ENCODE data around the gene COL19A1.

COL19A1 gene

DNA sequence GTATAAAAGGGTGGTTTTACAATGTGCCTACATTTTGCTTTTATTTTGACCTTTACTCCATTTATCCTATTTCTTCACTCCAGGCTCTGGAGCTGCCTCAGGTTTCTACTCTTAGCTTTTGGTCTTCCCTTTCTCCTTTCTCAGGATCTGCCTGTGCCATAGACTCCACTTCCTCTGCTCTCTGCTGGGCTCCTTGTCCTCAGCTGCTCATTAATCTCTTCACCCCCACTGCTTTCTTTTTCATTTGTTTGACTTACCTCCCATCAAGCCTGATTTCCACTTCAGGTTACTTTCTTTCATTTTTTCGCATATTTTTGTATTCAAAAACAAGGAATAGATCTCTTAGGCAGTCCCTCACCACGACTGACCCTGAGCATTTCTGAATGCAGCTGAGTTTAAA, 106.8 kb downstream of the COL19A1 start:
- no peak overlapping the region for H3K9ac ChIP-seq (ENCODE audit: insufficient read length)
- TF ChIP-seq EZH2 (IDR thresholded peaks at IDR 0.05): no peak
- TF ChIP-seq FOXP2 (optimal IDR thresholded peaks at IDR 0.05; ENCODE audit: control extremely low read depth, extremely low read length, insufficient read depth): no peak
- no peak for TF ChIP-seq POLR2AphosphoS5 (IDR thresholded peaks at IDR 0.05; ENCODE audit: borderline replicate concordance, low read depth, low read length)
- DNase-seq (ENCODE audit: low read depth, low spot score): no peak

DNA sequence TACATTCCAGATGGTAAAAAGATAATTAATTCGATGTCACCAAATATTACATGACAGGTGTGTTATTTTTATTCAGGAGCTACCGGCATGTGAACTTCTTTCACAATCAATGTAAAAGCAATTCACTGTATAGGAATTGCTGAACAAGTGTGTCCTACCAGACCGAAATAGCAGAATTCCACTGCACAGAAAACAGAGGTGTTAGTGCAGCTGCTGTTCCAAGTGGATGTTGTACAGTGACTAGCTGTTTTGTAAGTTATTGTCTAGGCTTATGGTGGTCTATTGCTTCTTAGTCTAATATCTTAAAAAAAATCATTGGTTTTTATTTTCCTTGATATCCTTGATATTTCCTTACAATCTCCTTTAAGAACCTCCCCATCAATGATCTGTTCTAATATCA, 107.4 kb downstream of the COL19A1 start:
- Histone ChIP-seq H3K27ac (no peak overlapping the region), H3K4me3 (0 out of 2 replicates have a peak overlapping the region, but pooled peaks have one; percentile 4), H3K36me3 (ENCODE audit: insufficient read depth, low read length) (peaks cover 5% of the 10 kb centered on the region), H3K9ac (ENCODE audit: insufficient read length) (no peak overlapping the region), H3K9me3 (ENCODE audit: low read depth, low read length) (no peaks in the 10 kb centered on the region)
- DNase-seq (ENCODE audit: low read depth, low spot score): no peak
- TF ChIP-seq FOXP2 (optimal IDR thresholded peaks at IDR 0.05; ENCODE audit: control extremely low read depth, extremely low read length, insufficient read depth) (no peak), EZH2 (IDR thresholded peaks at IDR 0.05) (no peak), POLR2AphosphoS5 (IDR thresholded peaks at IDR 0.05; ENCODE audit: borderline replicate concordance, low read depth, low read length) (no peak)

More for the DNA sequence above, 106.8 kb downstream of the COL19A1 start:
- Histone ChIP-seq H3K27ac (peak overlapping the region; percentile 12; the same call in 1 of the 2 replicates), H3K9me3 (ENCODE audit: low read depth, low read length) (no peaks in the 10 kb centered on the region), H3K4me3 (no peak overlapping the region), H3K36me3 (ENCODE audit: insufficient read depth, low read length) (peaks cover 5% of the 10 kb centered on the region)

DNA sequence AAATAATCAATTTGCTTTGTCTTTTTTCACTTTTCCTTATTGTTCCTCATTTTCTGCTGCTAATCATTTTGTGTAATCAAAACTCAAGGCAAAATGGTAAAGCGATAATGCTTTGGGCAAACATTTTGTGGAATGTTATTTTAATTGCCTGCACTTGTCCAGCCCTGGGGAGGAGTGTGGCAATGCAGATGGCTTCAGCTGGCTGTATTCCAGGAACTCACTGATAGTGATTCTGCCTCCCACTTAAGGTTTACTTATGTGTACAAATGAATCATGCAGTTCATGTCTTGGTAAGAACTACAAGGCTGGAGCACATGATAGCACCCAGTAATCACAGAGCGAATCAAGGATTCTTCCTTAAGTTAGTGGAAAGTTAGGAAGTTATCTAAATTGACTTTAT, 107.8 kb downstream of the COL19A1 start:
- H3K27ac ChIP-seq: no peak overlapping the region
- H3K36me3 ChIP-seq (ENCODE audit: insufficient read depth, low read length): peaks cover 5% of the 10 kb centered on the region
- TF ChIP-seq FOXP2 (optimal IDR thresholded peaks at IDR 0.05; ENCODE audit: control extremely low read depth, extremely low read length, insufficient read depth) (no peak), EZH2 (IDR thresholded peaks at IDR 0.05) (no peak), POLR2AphosphoS5 (IDR thresholded peaks at IDR 0.05; ENCODE audit: borderline replicate concordance, low read depth, low read length) (no peak)
- 0 out of 2 replicates have a peak overlapping the region, but pooled peaks have one; percentile 4 for H3K4me3 ChIP-seq
- H3K9ac ChIP-seq (ENCODE audit: insufficient read length): no peak overlapping the region
- peak; percentile 44 for DNase-seq (ENCODE audit: low read depth, low spot score)
- no peaks in the 10 kb centered on the region for H3K9me3 ChIP-seq (ENCODE audit: low read depth, low read length)

DNA sequence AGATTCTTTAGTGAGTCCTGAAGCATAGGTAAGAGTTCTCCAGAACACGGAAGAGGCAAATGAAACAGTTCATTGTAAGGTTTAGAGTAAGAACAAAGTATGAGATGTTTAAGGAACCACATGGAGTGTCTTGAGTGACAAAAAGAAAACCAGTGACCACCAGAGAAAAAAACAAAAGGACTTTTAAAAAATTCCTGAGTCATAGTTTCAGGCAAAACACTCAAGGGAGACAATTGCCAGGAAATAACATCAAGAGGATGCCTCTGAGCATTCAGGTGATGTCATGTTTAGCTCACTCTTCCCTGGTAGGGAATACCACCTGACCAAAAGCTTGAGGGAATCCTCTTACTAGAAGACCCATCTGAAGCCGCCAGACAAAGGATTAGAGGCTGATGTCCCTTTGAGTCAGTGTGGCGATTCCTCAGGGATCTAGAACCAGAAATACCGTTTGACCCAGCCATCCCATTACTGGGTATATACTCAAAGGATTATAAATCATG, 110.3 kb downstream of the COL19A1 start:
- H3K9ac ChIP-seq (ENCODE audit: insufficient read length): no peak overlapping the region
- H3K4me3 ChIP-seq: no peak overlapping the region
- TF ChIP-seq EZH2 (IDR thresholded peaks at IDR 0.05) (no peak), FOXP2 (optimal IDR thresholded peaks at IDR 0.05; ENCODE audit: control extremely low read depth, extremely low read length, insufficient read depth) (no peak), POLR2AphosphoS5 (IDR thresholded peaks at IDR 0.05; ENCODE audit: borderline replicate concordance, low read depth, low read length) (no peak)
- peaks cover 5% of the 10 kb centered on the region for H3K36me3 ChIP-seq (ENCODE audit: insufficient read depth, low read length)
- no peak for DNase-seq (ENCODE audit: low read depth, low spot score)
- H3K9me3 ChIP-seq (ENCODE audit: low read depth, low read length): no peaks in the 10 kb centered on the region
- no peak overlapping the region for H3K27ac ChIP-seq

DNA sequence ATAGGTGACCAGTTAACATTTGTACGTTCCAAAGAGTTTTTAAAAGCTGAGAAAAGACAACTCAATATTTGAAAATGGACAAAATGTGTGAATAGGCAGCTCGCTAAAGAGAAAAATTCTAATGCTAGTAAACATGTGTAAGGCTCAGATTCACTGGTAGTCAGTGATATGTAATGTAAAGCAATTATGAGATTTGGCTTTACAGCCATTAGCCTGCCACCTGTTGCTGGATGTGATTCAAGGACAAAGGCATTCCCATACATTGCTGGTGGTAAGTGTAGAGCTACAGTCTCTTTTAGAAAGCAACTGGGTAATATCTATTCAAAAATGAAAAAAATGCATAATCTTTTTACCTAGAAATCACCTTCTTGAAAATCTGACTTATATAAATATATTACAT, 114.3 kb downstream of the COL19A1 start:
- H3K9me3 ChIP-seq (ENCODE audit: low read depth, low read length): no peaks in the 10 kb centered on the region
- H3K36me3 ChIP-seq (ENCODE audit: insufficient read depth, low read length): no peaks in the 10 kb centered on the region
- no peak for TF ChIP-seq FOXP2 (optimal IDR thresholded peaks at IDR 0.05; ENCODE audit: control extremely low read depth, extremely low read length, insufficient read depth)
- TF ChIP-seq POLR2AphosphoS5 (IDR thresholded peaks at IDR 0.05; ENCODE audit: borderline replicate concordance, low read depth, low read length): no peak
- no peak for TF ChIP-seq EZH2 (IDR thresholded peaks at IDR 0.05)
- DNase-seq (ENCODE audit: low read depth, low spot score): no peak
- no peak overlapping the region for H3K4me3 ChIP-seq
- no peak overlapping the region for H3K9ac ChIP-seq (ENCODE audit: insufficient read length)
- no peak overlapping the region for H3K27ac ChIP-seq

DNA sequence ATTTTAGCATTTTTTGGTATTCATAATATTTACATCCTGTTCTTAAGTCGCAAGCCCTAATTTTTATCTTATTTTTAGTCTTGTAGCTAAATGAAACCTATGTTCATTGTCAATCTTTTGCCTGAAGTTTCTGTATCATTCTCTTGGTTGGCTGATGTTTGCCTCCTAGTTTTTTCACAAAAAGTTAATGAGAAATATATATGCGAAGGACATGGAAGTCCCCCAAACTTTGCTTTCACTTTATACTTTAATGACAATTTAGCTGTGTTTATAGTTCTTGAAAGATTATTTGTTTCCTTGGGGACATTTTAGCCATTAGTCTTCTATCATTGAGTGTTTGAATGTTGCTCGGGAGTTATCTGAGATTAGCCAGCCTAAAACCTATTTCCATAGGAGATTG, 118.2 kb downstream of the COL19A1 start:
- no peak for DNase-seq (ENCODE audit: low read depth, low spot score)
- no peak overlapping the region for H3K27ac ChIP-seq
- TF ChIP-seq FOXP2 (optimal IDR thresholded peaks at IDR 0.05; ENCODE audit: control extremely low read depth, extremely low read length, insufficient read depth) (no peak), EZH2 (IDR thresholded peaks at IDR 0.05) (no peak), POLR2AphosphoS5 (IDR thresholded peaks at IDR 0.05; ENCODE audit: borderline replicate concordance, low read depth, low read length) (no peak)
- H3K9ac ChIP-seq (ENCODE audit: insufficient read length): no peak overlapping the region
- H3K9me3 ChIP-seq (ENCODE audit: low read depth, low read length): no peaks in the 10 kb centered on the region
- H3K4me3 ChIP-seq: no peak overlapping the region
- no peaks in the 10 kb centered on the region for H3K36me3 ChIP-seq (ENCODE audit: insufficient read depth, low read length)

DNA sequence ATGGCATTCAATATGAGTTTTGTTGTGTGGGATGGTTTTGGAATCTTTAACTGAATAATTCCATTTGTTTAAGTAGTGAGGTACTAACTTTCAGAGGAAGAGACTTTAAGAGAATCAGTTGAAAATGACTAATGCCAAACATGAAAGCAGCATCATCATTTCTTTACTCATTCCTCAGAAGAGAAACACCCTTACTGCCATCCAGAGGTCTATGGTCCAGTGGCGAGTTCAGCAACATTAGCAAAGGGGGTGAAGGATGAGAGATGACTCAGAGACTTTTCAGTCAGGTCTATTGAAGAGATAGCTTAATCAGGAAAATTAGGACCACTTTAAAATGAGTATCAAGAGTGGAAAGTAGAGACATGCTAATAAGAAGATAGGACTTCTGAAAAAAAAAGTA, 118.8 kb downstream of the COL19A1 start:
- Histone ChIP-seq H3K9me3 (ENCODE audit: low read depth, low read length) (no peaks in the 10 kb centered on the region), H3K36me3 (ENCODE audit: insufficient read depth, low read length) (no peaks in the 10 kb centered on the region), H3K27ac (no peak overlapping the region; the same call in 1 of the 2 replicates), H3K4me3 (no peak overlapping the region), H3K9ac (ENCODE audit: insufficient read length) (no peak overlapping the region)
- DNase-seq (ENCODE audit: low read depth, low spot score): no peak
- TF ChIP-seq EZH2 (IDR thresholded peaks at IDR 0.05): no peak
- TF ChIP-seq FOXP2 (optimal IDR thresholded peaks at IDR 0.05; ENCODE audit: control extremely low read depth, extremely low read length, insufficient read depth): no peak
- TF ChIP-seq POLR2AphosphoS5 (IDR thresholded peaks at IDR 0.05; ENCODE audit: borderline replicate concordance, low read depth, low read length): no peak

DNA sequence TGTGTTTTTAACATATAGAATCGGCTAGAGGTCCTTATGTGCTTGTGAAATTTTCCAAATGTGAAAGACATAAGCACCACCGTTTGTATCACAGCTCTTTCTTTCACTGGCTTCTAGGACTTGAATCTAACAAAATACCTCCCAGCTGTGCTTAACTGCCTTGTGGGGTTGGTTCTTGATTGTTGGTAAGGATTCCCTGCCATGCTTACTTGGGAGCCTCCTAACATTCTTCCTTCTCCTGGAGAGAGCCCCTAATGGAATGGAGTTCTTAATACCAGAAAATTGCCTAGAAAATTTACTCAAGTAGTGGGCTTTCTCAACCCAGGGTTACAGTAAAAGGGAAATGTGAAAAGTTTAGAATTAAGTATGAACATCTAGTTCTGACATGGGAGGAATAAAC, 121.2 kb downstream of the COL19A1 start:
- no peak for DNase-seq (ENCODE audit: low read depth, low spot score)
- Histone ChIP-seq H3K27ac (0 out of 2 replicates have a peak overlapping the region, but pooled peaks have one; percentile 27), H3K4me3 (no peak overlapping the region), H3K36me3 (ENCODE audit: insufficient read depth, low read length) (no peaks in the 10 kb centered on the region), H3K9ac (ENCODE audit: insufficient read length) (no peak overlapping the region), H3K9me3 (ENCODE audit: low read depth, low read length) (no peaks in the 10 kb centered on the region)
- TF ChIP-seq POLR2AphosphoS5 (IDR thresholded peaks at IDR 0.05; ENCODE audit: borderline replicate concordance, low read depth, low read length): no peak
- no peak for TF ChIP-seq FOXP2 (optimal IDR thresholded peaks at IDR 0.05; ENCODE audit: control extremely low read depth, extremely low read length, insufficient read depth)
- no peak for TF ChIP-seq EZH2 (IDR thresholded peaks at IDR 0.05)
